NB4 (cell line): ENCODE data around the gene HSP90AB1.

Experiments used
- DNase-seq: peaks from one replicate; pipeline ENCODE4 v3.0.0; 2010; ENCODE audit warnings: low read depth
- H3K4me3 ChIP-seq: one replicate; pipeline ENCODE4 v1.5.1; 2011; ENCODE audit warnings: mild to moderate bottlenecking, low read depth, low read length, moderate library complexity
- MYC ChIP-seq: IDR thresholded peaks from 2 replicates; pipeline ENCODE4 v1.6.1; 2011; ENCODE audit warnings: low read depth, low read length
- POLR2A ChIP-seq: IDR thresholded peaks from 2 replicates; pipeline ENCODE4 v1.6.1; 2011; ENCODE audit warnings: mild to moderate bottlenecking; ENCODE audit not compliant: insufficient read length; ENCODE audit errors: extremely low read depth
- TF ChIP-seq, protein P1 (sequence below): IDR thresholded peaks from one replicate; pipeline ENCODE4 v1.5.1; 2012; ENCODE audit warnings: low read depth, low read length
- TF ChIP-seq, protein P2 (sequence below): IDR thresholded peaks from 2 replicates; pipeline ENCODE4 v1.6.1; 2011; ENCODE audit warnings: low read depth, low read length

Gene HSP90AB1

GRCh38 chr6:44277763-44278162 is 30.9 kb downstream of the HSP90AB1 start:
- no peak for DNase-seq
- no peak overlapping the region for H3K4me3 ChIP-seq
- TF ChIP-seq MYC (no peak), POLR2A (no peak)
- TF ChIP-seq, protein P1, sequence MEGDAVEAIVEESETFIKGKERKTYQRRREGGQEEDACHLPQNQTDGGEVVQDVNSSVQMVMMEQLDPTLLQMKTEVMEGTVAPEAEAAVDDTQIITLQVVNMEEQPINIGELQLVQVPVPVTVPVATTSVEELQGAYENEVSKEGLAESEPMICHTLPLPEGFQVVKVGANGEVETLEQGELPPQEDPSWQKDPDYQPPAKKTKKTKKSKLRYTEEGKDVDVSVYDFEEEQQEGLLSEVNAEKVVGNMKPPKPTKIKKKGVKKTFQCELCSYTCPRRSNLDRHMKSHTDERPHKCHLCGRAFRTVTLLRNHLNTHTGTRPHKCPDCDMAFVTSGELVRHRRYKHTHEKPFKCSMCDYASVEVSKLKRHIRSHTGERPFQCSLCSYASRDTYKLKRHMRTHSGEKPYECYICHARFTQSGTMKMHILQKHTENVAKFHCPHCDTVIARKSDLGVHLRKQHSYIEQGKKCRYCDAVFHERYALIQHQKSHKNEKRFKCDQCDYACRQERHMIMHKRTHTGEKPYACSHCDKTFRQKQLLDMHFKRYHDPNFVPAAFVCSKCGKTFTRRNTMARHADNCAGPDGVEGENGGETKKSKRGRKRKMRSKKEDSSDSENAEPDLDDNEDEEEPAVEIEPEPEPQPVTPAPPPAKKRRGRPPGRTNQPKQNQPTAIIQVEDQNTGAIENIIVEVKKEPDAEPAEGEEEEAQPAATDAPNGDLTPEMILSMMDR: no peak
- TF ChIP-seq, protein P2, sequence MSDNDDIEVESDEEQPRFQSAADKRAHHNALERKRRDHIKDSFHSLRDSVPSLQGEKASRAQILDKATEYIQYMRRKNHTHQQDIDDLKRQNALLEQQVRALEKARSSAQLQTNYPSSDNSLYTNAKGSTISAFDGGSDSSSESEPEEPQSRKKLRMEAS: no peak

- no peak for DNase-seq
- H3K4me3 ChIP-seq: no peak overlapping the region
- TF ChIP-seq POLR2A (no peak), MYC (no peak)
- TF ChIP-seq, protein P1: no peak
- TF ChIP-seq, protein P2: no peak
These were observed 31.4 kb downstream of the HSP90AB1 start for GRCh38 chr6:44278315-44278714.

- no peak overlapping the region for H3K4me3 ChIP-seq
- TF ChIP-seq, protein P1: no peak
- TF ChIP-seq POLR2A (no peak), MYC (no peak)
- TF ChIP-seq, protein P2: no peak
- no peak for DNase-seq
These were observed 32.1 kb downstream of the HSP90AB1 start for GRCh38 chr6:44278774-44279697.

- TF ChIP-seq POLR2A (no peak), MYC (no peak)
- TF ChIP-seq, protein P2: no peak
- TF ChIP-seq, protein P1: no peak
- H3K4me3 ChIP-seq: no peak overlapping the region
- no peak for DNase-seq
These were observed 37.2 kb downstream of the HSP90AB1 start for GRCh38 chr6:44284121-44284520.

DNA sequence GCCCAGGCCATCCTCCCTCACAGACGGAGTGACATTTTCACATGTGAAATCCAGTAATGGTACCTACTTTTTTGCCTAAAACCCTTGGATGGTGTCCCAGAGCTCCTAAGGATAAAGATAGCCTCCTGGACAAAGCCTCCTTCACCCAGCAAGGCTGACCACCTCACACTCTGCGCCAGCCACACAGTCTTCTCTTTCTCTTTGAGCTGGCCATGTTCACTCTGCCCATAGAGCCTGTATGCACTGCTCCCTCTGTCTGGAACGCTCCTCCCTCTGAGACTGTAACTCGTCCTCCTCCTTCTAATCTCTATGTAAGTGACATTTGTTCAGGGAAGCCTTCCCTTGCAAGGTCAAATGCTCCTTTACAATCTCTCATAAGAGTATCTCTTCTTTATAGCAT is 38.0 kb downstream of the HSP90AB1 start:
- no peak for DNase-seq
- TF ChIP-seq MYC (no peak), POLR2A (no peak)
- TF ChIP-seq, protein P1: no peak
- TF ChIP-seq, protein P2: no peak
- H3K4me3 ChIP-seq: no peak overlapping the region
